BE2C (cell line): ENCODE data around the gene CRYAA.

ENCODE experiments used
- DNase-seq: peaks from one replicate; pipeline ENCODE4 v3.0.0-alpha.2; 2020
- H3K27me3 ChIP-seq: fragments of 250-450 bp; sonication (Bioruptor Pico); 2 replicates; pipeline ENCODE4 v1.5.1; 2020; ENCODE audit warnings: mild to moderate bottlenecking
- H3K36me3 ChIP-seq: fragments of 250-450 bp; sonication (Bioruptor Pico); 2 replicates; pipeline ENCODE4 v1.5.1; 2020; ENCODE audit warnings: mild to moderate bottlenecking
- H3K4me1 ChIP-seq: fragments of 250-450 bp; sonication (Bioruptor Pico); 2 replicates; pipeline ENCODE4 v1.5.1; 2020
- H3K4me3 ChIP-seq: 2 replicates; pipeline ENCODE4 v1.5.1; 2011; ENCODE audit warnings: low read depth, low read length
- H3K9me3 ChIP-seq: fragments of 250-450 bp; sonication (Bioruptor Pico); 2 replicates; pipeline ENCODE4 v1.5.1; 2020
- TF ChIP-seq, protein P1 (sequence below): IDR thresholded peaks from 2 replicates; pipeline ENCODE4 v1.5.1; 2012; ENCODE audit warnings: mild to moderate bottlenecking, low read depth, low read length

The CRYAA gene

DNA sequence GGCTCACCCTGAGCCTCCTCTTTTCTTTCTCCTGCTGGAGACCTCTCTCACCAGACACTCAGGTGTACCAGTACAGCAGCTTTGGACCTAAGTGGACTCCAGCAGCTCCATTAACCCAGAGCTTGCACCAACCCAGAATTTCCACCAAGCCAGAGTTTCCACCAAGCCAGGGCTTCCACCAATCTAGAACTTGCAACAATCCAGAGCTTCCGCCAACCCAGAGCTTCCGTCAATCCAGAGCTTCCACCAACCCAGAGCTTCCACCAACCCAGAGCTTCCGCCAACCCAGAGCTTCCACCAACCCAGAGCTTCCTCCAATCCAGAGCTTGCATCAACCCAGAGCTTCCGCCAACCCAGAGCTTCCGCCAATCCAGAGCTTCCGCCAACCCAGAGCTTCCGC lies 23.2 kb downstream of the CRYAA start:
- peaks cover 10% of the 10 kb centered on the region; the same call in 1 of the 2 replicates for H3K4me1 ChIP-seq
- no peak for DNase-seq
- TF ChIP-seq, protein P1, sequence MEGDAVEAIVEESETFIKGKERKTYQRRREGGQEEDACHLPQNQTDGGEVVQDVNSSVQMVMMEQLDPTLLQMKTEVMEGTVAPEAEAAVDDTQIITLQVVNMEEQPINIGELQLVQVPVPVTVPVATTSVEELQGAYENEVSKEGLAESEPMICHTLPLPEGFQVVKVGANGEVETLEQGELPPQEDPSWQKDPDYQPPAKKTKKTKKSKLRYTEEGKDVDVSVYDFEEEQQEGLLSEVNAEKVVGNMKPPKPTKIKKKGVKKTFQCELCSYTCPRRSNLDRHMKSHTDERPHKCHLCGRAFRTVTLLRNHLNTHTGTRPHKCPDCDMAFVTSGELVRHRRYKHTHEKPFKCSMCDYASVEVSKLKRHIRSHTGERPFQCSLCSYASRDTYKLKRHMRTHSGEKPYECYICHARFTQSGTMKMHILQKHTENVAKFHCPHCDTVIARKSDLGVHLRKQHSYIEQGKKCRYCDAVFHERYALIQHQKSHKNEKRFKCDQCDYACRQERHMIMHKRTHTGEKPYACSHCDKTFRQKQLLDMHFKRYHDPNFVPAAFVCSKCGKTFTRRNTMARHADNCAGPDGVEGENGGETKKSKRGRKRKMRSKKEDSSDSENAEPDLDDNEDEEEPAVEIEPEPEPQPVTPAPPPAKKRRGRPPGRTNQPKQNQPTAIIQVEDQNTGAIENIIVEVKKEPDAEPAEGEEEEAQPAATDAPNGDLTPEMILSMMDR = no peak
- no peaks in the 10 kb centered on the region for H3K36me3 ChIP-seq
- no peaks in the 10 kb centered on the region for H3K9me3 ChIP-seq
- no peak overlapping the region for H3K4me3 ChIP-seq
- no peaks in the 10 kb centered on the region for H3K27me3 ChIP-seq

DNA sequence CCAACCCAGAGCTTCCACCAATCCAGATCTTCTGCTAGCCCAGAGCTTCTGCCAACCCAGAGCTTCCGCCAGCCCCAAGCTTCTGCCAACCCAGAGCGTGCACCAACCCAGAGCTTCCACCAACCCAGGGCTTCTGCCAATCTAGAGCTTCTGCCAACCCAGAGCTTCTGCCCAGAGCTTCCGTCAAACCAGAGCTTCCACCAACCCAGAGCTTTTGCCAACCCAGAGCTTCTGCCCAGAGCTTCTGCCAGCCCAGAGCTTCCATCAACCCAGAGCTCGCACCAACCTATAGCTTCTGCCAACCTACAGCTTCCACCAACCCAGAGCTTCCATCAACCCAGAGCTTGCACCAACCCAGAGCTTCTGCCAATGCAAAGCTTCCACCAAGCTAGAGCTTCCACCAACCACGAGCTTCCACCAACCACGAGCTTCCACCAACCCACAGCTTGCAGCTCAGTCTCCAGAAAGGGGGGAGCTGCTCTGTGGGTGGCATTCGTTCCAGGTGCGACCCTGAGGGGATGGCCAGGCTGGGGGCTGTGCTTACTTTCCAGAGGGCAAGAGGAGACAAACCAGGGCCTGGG lies 23.8 kb downstream of the CRYAA start:
- no peak for DNase-seq
- TF ChIP-seq, protein P1 = no peak
- H3K36me3 ChIP-seq = no peaks in the 10 kb centered on the region
- H3K4me3 ChIP-seq = no peak overlapping the region
- peaks cover 10% of the 10 kb centered on the region; the same call in 1 of the 2 replicates for H3K4me1 ChIP-seq
- H3K27me3 ChIP-seq = no peaks in the 10 kb centered on the region
- no peaks in the 10 kb centered on the region for H3K9me3 ChIP-seq

DNA sequence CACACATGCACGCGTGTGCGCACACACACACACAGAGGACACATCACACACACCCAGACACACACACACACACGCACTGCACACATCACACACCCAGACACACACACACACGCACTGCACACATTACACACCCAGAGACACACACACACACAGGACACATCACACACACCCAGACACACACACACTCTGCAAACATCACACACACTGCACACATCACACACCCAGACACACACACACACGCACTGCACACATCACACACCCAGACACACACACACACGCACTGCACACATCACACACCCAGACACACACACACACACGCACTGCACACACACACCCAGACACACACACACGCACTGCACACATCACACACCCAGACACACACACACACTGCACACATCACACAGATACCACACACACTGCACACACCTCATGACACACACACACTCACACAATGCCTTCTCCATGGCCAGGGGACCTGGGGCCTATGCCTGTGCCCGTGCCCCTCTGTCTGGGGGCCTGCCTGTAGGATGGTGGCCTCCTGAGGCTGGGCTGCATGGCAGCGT lies 24.4 kb downstream of the CRYAA start:
- no peak for DNase-seq
- H3K9me3 ChIP-seq = no peaks in the 10 kb centered on the region
- TF ChIP-seq, protein P1 = no peak
- H3K4me1 ChIP-seq = peaks cover 10% of the 10 kb centered on the region; the same call in 1 of the 2 replicates
- no peaks in the 10 kb centered on the region for H3K36me3 ChIP-seq
- H3K27me3 ChIP-seq = no peaks in the 10 kb centered on the region
- no peak overlapping the region for H3K4me3 ChIP-seq

DNA sequence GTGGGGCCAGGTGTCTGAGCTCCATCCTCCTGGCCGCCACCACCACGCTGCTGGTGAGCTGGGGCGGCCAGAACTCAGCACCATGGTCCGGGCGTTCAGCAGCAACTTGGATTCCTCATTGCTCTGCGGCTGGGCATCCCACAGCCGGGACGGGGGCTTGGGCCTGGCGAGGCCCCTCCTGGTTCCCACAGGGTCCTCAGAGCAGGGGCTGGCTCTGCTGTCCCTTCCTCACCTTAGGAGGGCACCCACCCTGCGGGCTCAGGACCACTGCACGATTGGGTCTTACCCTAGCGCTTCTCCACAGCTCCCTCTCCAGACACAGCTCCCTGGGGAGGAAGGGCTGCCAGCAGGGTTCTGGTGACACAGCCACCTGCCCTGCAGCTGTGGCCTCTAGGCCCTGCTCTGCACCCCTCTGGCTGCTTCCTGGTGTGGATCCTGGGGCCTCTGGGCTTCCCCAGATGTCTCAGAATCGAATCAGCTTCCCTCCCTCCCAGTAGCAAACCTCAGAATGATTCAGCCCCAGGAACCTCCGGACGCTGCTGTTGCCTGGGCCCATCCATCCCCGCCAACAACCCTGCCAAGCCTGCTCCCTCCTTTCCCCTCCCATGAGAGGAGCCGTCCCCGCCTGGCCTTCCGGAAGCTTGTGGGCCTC lies 25.0 kb downstream of the CRYAA start:
- peak; percentile 73 for DNase-seq
- H3K4me1 ChIP-seq = peaks cover 10% of the 10 kb centered on the region; the same call in 1 of the 2 replicates

DNA sequence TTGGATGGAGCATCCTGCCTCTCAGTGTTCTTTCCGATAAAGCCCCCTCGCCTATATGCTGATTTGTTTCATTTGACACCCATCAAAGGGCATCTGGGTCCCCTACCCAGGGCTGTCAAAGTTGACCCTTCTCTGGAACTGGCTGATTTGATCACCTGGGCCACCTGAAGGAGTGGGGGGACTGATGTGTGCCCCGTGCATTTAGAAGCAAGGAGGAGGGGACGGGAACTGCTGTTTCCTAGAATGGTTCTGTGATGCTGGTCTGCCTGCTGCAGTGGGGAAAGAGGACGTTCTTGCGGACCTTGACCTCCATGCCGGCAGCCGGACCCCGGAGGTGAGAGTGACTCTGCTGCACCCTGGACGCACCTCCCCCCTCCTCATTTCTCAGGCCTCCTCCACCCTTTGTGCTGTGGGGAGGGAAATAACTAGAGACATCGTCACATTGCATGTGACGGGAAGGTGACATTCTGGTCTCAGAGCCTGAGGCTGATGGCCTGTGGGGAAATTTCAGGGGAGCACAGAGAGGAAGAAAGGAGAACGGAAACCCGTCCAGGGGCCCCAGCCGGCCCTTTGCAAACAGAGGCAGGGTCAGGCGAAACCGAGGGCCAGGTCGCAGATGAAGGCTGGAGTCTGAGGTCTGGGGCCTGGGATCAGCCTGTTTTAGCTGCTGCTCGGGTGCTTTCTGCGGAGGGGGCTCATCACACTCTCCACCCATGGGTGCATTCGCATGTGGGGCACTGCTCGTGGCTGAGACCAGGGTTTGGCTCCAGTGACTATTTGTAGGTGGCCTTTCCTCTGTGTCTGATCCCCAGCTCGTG lies 25.7 kb downstream of the CRYAA start:
- peaks cover 10% of the 10 kb centered on the region; the same call in 1 of the 2 replicates for H3K4me1 ChIP-seq
- H3K36me3 ChIP-seq = no peaks in the 10 kb centered on the region
- H3K27me3 ChIP-seq = no peaks in the 10 kb centered on the region
- H3K4me3 ChIP-seq = no peak overlapping the region
- TF ChIP-seq, protein P1 = no peak
- no peak for DNase-seq
- H3K9me3 ChIP-seq = no peaks in the 10 kb centered on the region

More for the DNA sequence above, 25.0 kb downstream of the CRYAA start:
- H3K4me3 ChIP-seq = no peak overlapping the region
- TF ChIP-seq, protein P1 = no peak
- no peaks in the 10 kb centered on the region for H3K9me3 ChIP-seq
- no peaks in the 10 kb centered on the region for H3K27me3 ChIP-seq
- no peaks in the 10 kb centered on the region for H3K36me3 ChIP-seq
